Hepatocyte (in vitro differentiated cells): ENCODE results near the gene THOC2.

Experiments
- EZH2 ChIP-seq: fragments of 200-600 bp; sonication (generic); IDR thresholded peaks from 2 replicates; pipeline ENCODE4 v1.6.1; 2016; ENCODE audit warnings: antibody characterized with exemption, mild to moderate bottlenecking, borderline replicate concordance
- EZH2phosphoT487 ChIP-seq: fragments of 200-600 bp; sonication (generic); IDR thresholded peaks from one replicate; pipeline ENCODE4 v1.6.1; 2018; ENCODE audit warnings: antibody characterized with exemption, mild to moderate bottlenecking, low read depth, moderate library complexity; ENCODE audit not compliant: unreplicated experiment, severe bottlenecking
- TF ChIP-seq, protein P1 (sequence below): fragments of 200-600 bp; sonication (generic); IDR thresholded peaks from 2 replicates; pipeline ENCODE4 v1.5.1; 2016; ENCODE audit warnings: antibody characterized with exemption, mild to moderate bottlenecking; ENCODE audit not compliant: poor library complexity

DNA sequence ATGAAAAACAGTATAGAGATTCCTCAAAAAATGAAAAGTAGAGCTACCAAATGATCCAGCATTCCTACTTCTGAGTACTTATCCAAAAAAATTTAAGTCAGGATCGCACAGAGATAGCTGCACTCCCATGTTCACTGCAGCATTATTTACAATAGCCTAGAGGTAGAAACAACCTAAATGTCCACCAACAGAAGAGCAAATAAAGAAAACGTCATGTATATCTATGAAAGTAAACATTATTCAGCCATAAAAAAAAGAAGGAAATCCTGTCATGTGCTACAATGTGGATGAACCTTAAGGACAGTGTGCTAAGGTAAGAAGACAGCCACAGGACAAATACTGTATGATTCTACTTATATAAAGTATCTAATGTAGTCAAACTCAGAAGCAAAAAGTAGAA lies 12.4 kb downstream of the THOC2 start:
- TF ChIP-seq, protein P1, sequence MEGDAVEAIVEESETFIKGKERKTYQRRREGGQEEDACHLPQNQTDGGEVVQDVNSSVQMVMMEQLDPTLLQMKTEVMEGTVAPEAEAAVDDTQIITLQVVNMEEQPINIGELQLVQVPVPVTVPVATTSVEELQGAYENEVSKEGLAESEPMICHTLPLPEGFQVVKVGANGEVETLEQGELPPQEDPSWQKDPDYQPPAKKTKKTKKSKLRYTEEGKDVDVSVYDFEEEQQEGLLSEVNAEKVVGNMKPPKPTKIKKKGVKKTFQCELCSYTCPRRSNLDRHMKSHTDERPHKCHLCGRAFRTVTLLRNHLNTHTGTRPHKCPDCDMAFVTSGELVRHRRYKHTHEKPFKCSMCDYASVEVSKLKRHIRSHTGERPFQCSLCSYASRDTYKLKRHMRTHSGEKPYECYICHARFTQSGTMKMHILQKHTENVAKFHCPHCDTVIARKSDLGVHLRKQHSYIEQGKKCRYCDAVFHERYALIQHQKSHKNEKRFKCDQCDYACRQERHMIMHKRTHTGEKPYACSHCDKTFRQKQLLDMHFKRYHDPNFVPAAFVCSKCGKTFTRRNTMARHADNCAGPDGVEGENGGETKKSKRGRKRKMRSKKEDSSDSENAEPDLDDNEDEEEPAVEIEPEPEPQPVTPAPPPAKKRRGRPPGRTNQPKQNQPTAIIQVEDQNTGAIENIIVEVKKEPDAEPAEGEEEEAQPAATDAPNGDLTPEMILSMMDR = no peak
- TF ChIP-seq EZH2phosphoT487 (no peak), EZH2 (no peak)
